Transverse colon (tissue), 4 donors: ENCODE data around the gene GLS. TPM values are rescaled to one million over a fixed set of nuclear protein-coding genes. Genes with fewer than 3 reads are reported as not detected.

Experiments
- DNase-seq: peaks from one replicate; pipeline ENCODE4 v3.0.0-alpha.2; 2019
- H3K27ac ChIP-seq, 4 donors: fragments of 200-600 bp; sonication (generic); 2 replicates each; pipeline ENCODE4 v1.5.1; 2016 to 2018; ENCODE audit warnings: inconsistent platforms in 4 of 4
- H3K27me3 ChIP-seq: fragments of 200-600 bp; sonication (generic); 2 replicates; pipeline ENCODE4 v1.5.1; 2017; ENCODE audit warnings: inconsistent platforms
- H3K36me3 ChIP-seq, 4 donors: fragments of 200-600 bp; sonication (generic); 2 replicates each; pipeline ENCODE4 v1.5.1; 2017 to 2019; ENCODE audit warnings: inconsistent platforms in 4 of 4
- H3K4me1 ChIP-seq, 4 donors: fragments of 200-600 bp; sonication (generic); 2 replicates each; pipeline ENCODE4 v1.5.1; 2017 to 2020; ENCODE audit warnings: inconsistent platforms in 4 of 4
- H3K4me3 ChIP-seq, 4 donors: fragments of 200-600 bp; sonication (generic); 1 replicate in 1 of 4; 2 replicates in 3 of 4; pipeline versions ENCODE4 v1.5.1 to v1.6.1; 2017 to 2019; ENCODE audit warnings: inconsistent platforms in 4 of 4
- H3K9me3 ChIP-seq, 2 donors: fragments of 200-600 bp; sonication (generic); 2 replicates each; pipeline ENCODE4 v1.5.1; 2017 to 2019; ENCODE audit warnings: inconsistent platforms in 2 of 2
- EP300 ChIP-seq: sonication (generic); formaldehyde crosslinking; IDR thresholded peaks from one replicate; pipeline ENCODE4 v1.6.1; 2017; ENCODE audit warnings: antibody characterized with exemption, low read depth
- POLR2A ChIP-seq: fragments of 450-650 bp; IDR thresholded peaks from one replicate; pipeline ENCODE4 v1.6.1; 2016; ENCODE audit warnings: antibody characterized with exemption, mild to moderate bottlenecking, moderate library complexity
- POLR2AphosphoS5 ChIP-seq, 3 donors: sonication (generic); formaldehyde crosslinking; IDR thresholded peaks; one replicate each; pipeline ENCODE4 v1.6.1; 2016; ENCODE audit warnings: antibody characterized with exemption in 3 of 3
- WGBS, 2 donors: methylation state at CpG; one replicate each; pipeline ENCODE4 v1.1.5; 2018; ENCODE audit warnings: low coverage in 1 of 2; 5-methylcytosine and 5-hydroxymethylcytosine counted together
- in situ Hi-C, 4 donors: fragments of 200-750 bp; cut with MboI; loops; one replicate each; pipeline versions ENCODE4 v1.15.0 to v1.15.1; 2017; ENCODE audit warnings: low sequenced_read_pairs in 3 of 4, low pct_ligation_motif_present in 1 of 4, low pct_unique_long_range_greater_than_20kb in 1 of 4
- intact Hi-C: fragments of 100-400 bp; cut with DNase I; formaldehyde crosslinking; loops from one replicate; pipeline ENCODE4 v1.15.1; 2023; ENCODE audit warnings: low total_unique reads
- total RNA-seq, 4 donors: library from RNA; depleted of rRNA; stranded (reverse); fragments of >200 nt; gene quantifications; one replicate each; pipeline ENCODE4 v1.1.0, GENCODE V29; 2016
- TF ChIP-seq, protein P1 (sequence below), 5 experiments: fragments of 200-600 bp in 3 of 5; fragments of 450-650 bp in 2 of 5; sonication (generic) in 3 of 5; IDR thresholded peaks; 1 replicate in 2 of 5; 2 replicates in 3 of 5; pipeline ENCODE4 v1.5.1; 2016 to 2017; ENCODE audit warnings: antibody characterized with exemption in 5 of 5, inconsistent platforms in 3 of 5, mild to moderate bottlenecking in 2 of 5, moderate library complexity in 1 of 5

GLS gene
- total RNA-seq, 4 donors from 2014 or later = 58.0 to 141 (median 68.7) TPM

DNA sequence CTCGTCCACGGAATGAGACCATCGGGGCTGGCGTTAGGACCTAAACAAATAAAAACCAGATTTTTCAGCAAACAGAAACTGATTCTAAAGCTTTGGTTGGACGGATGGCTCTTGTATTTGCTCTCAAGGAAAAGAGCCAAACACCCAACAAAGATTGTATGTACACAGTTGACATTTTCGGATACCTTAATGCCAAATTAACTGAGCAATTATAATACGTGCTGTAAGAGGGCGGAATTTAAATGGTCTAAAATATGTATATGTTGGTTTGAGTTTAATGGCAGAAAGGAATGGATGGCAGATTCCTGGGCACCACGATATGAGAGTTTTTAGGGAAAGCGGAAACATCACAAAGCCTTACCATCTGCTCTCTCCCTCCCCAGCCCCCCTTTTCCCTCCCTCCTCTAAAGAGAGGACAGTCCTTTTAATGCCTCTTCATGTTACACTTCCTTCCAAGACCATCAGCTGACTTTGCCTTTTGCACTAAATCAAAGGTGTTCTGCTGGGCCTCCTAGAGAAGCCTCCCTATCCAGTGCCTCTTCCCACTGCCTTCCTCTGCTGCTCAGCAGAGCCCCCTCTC, 100.1 kb downstream of the GLS start:
- no peaks in the 10 kb centered on the region for H3K9me3 ChIP-seq
- no peaks in the 10 kb centered on the region for H3K27me3 ChIP-seq
- intact Hi-C loops = no loop called here
- H3K27ac ChIP-seq = peak overlapping the region in 2 of 4 donors; percentile 27 to 51
- 57% methylated on average over 9 to 10 of the region's 10 CpGs for WGBS, 2 donors
- TF ChIP-seq, protein P1, sequence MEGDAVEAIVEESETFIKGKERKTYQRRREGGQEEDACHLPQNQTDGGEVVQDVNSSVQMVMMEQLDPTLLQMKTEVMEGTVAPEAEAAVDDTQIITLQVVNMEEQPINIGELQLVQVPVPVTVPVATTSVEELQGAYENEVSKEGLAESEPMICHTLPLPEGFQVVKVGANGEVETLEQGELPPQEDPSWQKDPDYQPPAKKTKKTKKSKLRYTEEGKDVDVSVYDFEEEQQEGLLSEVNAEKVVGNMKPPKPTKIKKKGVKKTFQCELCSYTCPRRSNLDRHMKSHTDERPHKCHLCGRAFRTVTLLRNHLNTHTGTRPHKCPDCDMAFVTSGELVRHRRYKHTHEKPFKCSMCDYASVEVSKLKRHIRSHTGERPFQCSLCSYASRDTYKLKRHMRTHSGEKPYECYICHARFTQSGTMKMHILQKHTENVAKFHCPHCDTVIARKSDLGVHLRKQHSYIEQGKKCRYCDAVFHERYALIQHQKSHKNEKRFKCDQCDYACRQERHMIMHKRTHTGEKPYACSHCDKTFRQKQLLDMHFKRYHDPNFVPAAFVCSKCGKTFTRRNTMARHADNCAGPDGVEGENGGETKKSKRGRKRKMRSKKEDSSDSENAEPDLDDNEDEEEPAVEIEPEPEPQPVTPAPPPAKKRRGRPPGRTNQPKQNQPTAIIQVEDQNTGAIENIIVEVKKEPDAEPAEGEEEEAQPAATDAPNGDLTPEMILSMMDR (IDR thresholded peaks at IDR 0.05) = no peak
- no peak for TF ChIP-seq POLR2AphosphoS5 (IDR thresholded peaks at IDR 0.05)
- TF ChIP-seq POLR2A = no peak
- TF ChIP-seq EP300 = no peak
- peaks cover 0 to 90% (median 40%) of the 10 kb centered on the region in 4 donors for H3K36me3 ChIP-seq
- no peak for DNase-seq
- no peak overlapping the region for H3K4me3 ChIP-seq
- H3K4me1 ChIP-seq = peaks cover 0 to 8% (median 0%) of the 10 kb centered on the region in 4 donors
- in situ Hi-C loops = no loop called here

DNA sequence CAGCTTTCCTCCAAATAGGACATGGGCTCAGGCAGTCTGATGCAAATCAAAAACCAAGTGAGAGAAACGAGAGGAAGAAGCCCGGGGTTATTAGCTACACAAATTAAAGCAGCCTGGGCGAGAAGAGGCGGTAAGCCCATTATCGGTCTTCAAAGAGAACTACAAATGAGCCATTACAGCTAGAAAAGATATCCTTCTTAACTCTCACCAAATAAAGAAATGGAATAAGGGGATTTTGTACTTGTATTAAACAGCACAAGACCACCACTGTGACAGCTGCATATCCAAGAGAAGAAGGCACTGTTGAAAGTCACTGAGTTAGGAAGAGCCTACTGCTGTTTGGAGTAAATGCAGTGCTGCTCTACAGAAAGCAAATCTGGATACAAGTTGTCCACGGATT, 100.7 kb downstream of the GLS start:
- H3K36me3 ChIP-seq = peaks cover 0 to 89% (median 40%) of the 10 kb centered on the region in 4 donors
- no peak for DNase-seq
- peaks cover 0 to 8% (median 0%) of the 10 kb centered on the region in 4 donors for H3K4me1 ChIP-seq
- intact Hi-C loops = no loop called here
- no peaks in the 10 kb centered on the region for H3K27me3 ChIP-seq
- no peaks in the 10 kb centered on the region for H3K9me3 ChIP-seq
- H3K27ac ChIP-seq = no peak overlapping the region
- H3K4me3 ChIP-seq = no peak overlapping the region
- TF ChIP-seq, protein P1 (IDR thresholded peaks at IDR 0.05) = no peak
- TF ChIP-seq EP300 = no peak
- in situ Hi-C loops = no loop called here
- WGBS, 2 donors = 92 to 94% methylated on average over 5 to 6 of the region's 6 CpGs

DNA sequence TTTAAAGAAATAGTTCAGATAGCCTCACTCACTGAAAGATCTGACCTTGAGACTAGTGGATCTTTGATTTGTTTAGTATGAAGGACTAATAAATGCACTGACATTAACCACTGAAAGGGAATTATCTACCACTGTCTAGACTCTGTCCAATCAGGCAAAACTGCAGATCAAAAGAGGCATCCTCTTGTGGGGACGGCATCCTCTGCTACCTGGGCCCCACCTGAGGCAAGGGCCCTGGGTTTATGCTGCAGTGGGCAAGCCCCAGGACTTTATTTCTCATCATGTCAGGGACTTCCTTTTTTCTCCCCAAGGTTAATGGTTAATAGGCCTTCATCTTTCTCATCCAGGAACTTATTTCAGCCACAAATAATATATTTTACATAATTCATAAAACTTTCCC, 101.1 kb downstream of the GLS start:
- TF ChIP-seq, protein P1 (IDR thresholded peaks at IDR 0.05) = no peak
- TF ChIP-seq POLR2AphosphoS5 (IDR thresholded peaks at IDR 0.05) = no peak
- no peak for TF ChIP-seq EP300
- no peak for TF ChIP-seq POLR2A
- intact Hi-C loops (no loop called here), in situ Hi-C loops (no loop called here)
- Histone ChIP-seq H3K27ac (no peak overlapping the region), H3K27me3 (no peaks in the 10 kb centered on the region), H3K9me3 (no peaks in the 10 kb centered on the region), H3K4me1 (peaks cover 0 to 8% (median 0%) of the 10 kb centered on the region in 4 donors), H3K4me3 (no peak overlapping the region), H3K36me3 (peaks cover 0 to 89% (median 40%) of the 10 kb centered on the region in 4 donors)
- 93 to 100% methylated on average over 1 of the region's 1 CpG for WGBS, 2 donors
- no peak for DNase-seq

DNA sequence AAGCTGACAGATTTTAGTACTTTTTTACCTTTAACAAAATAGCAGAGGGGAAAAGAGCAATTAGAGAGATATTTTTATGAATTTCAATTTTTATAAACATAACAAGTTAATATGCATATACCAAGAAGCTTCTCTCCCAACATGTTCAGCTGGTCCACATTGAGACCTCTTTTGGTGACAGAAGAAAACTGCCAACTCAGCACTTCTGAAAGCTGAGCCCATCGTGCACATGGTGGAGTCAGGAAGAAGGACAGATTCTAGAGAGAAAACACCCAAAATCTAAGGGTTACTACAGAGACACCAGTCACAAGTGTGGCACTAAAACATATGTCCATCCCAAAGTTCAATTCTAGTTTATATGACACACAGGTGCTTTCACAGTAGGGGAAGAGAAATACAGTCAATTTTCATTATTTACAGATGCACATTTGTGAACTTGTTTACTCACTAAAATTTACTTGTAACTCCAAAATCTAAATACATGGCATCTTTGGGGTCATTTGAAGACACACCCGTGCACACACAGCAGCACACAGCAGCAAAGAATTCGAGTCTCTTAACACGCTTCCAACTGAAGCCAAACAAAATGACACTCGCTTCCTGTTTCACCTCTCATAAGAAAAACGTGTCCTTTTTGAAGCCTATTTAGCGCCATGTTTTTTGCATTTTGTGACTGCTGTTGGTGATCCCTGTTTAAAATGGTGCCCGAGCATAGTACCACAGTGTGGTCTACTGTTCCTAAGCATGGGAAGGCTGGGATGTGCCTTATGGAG, 101.8 kb downstream of the GLS start:
- TF ChIP-seq, protein P1 (IDR thresholded peaks at IDR 0.05) = no peak
- TF ChIP-seq POLR2AphosphoS5 (IDR thresholded peaks at IDR 0.05) = no peak
- no peak for TF ChIP-seq EP300
- no peak for TF ChIP-seq POLR2A
- intact Hi-C loops = no loop called here
- Histone ChIP-seq H3K4me1 (peaks cover 0 to 8% (median 0%) of the 10 kb centered on the region in 4 donors), H3K4me3 (no peak overlapping the region), H3K27me3 (no peaks in the 10 kb centered on the region), H3K27ac (no peak overlapping the region), H3K36me3 (peaks cover 0 to 88% (median 41%) of the 10 kb centered on the region in 4 donors), H3K9me3 (no peaks in the 10 kb centered on the region)
- in situ Hi-C loops = no loop called here
- 90 to 91% methylated on average over 8 of the region's 8 CpGs for WGBS, 2 donors
- no peak for DNase-seq
